Activated CD8-positive, alpha-beta T cell treated with anti-CD3 and anti-CD28 coated beads for 36 hours (primary cell): ENCODE data around the gene DNAAF1. TPM values are rescaled to one million over a fixed set of nuclear protein-coding genes. Genes with fewer than 3 reads are reported as not detected.

Experiments used
- ATAC-seq: fragments of 200-7000 bp; cut with Tn5 transposase; one replicate; pipeline ENCODE4 v1.10.0; 2021; ENCODE audit warnings: mild to moderate bottlenecking, moderate library complexity
- CTCF ChIA-PET: fragments of 350-600 bp; sonication (Branson Sonifier 250); formaldehyde crosslinking; loops from one replicate; lab custom pipeline; 2021; ENCODE audit warnings: antibody characterized with exemption; lab: Charles Lee
- POLR2A ChIA-PET: fragments of 350-600 bp; sonication (Branson Sonifier 250); formaldehyde crosslinking; loops from one replicate; lab custom pipeline; 2021; ENCODE audit warnings: antibody characterized with exemption; lab: Charles Lee
- DNase-seq: peaks from one replicate; pipeline ENCODE4 v3.0.0-alpha.2; 2020
- H3K27ac Mint-ChIP-seq: one replicate; pipeline ENCODE4 v1.8.0; 2021; ENCODE audit warnings: mild to moderate bottlenecking, mixed read lengths
- H3K27me3 Mint-ChIP-seq: one replicate; pipeline ENCODE4 v1.8.0; 2021; ENCODE audit warnings: mixed read lengths
- H3K36me3 Mint-ChIP-seq: one replicate; pipeline ENCODE4 v1.8.0; 2021; ENCODE audit warnings: low read depth, mixed read lengths
- H3K4me1 Mint-ChIP-seq: one replicate; pipeline ENCODE4 v1.8.0; 2021; ENCODE audit warnings: low read depth, mixed read lengths
- H3K4me3 Mint-ChIP-seq: one replicate; pipeline ENCODE4 v1.8.0; 2021; ENCODE audit warnings: mild to moderate bottlenecking, moderate library complexity, mixed read lengths
- H3K9me3 Mint-ChIP-seq: one replicate; pipeline ENCODE4 v1.8.0; 2021; ENCODE audit warnings: mixed read lengths
- intact Hi-C: fragments of 100-400 bp; cut with micrococcal nuclease; formaldehyde crosslinking; loops from one replicate; pipeline ENCODE4 v1.10.0; 2022
- total RNA-seq, 2 experiments: library from RNA; stranded (reverse); gene quantifications; one replicate each; pipeline ENCODE4 v1.2.3, GENCODE V29; 2021
- TF ChIP-seq, protein P1 (sequence below): fragments of 200-600 bp; IDR thresholded peaks from one replicate; pipeline ENCODE4 v1.8.0; 2022; ENCODE audit warnings: antibody characterized with exemption, mild to moderate bottlenecking

Gene DNAAF1
- total RNA-seq, 2 experiments from 2014 or later, result not detected

DNA sequence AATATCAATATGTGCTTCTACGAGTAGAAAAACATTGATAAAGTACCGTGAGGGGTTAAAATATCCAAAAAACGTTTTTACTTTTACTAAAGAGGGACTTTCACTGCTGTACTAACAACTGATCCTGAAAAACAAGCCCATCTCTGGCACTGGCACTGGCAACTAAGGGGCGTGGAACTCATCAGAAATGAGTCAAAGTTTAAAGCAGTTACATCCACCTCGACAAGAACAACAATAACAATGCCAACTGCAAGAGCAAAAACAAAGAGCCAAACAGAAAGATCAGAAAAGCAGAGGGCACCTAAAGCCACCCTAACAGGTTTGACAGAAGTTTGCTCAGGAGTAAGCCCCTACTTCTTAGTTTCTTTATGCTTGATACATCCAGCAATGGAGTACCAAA lies 41.4 kb upstream of the DNAAF1 start:
- peak overlapping the region; percentile 36 for H3K27ac Mint-ChIP-seq
- H3K4me1 Mint-ChIP-seq, result peaks cover 55% of the 10 kb centered on the region
- no peak overlapping the region for H3K4me3 Mint-ChIP-seq
- ChIA-PET CTCF (interaction anchor here (0.6 to 2.8 kb wide), 4 partner anchors 13 to 71 kb away, joined by 3 to 16 read pairs (median 4); partner anchors contain the start of gene MBTPS1), POLR2A (interaction anchor here (1.6 to 4.0 kb wide), 2 partner anchors 12 to 15 kb away, joined by 3 to 25 read pairs; partner anchors contain the start of gene MBTPS1)
- intact Hi-C loops, result no loop called here
- no peaks in the 10 kb centered on the region for H3K9me3 Mint-ChIP-seq
- DNase-seq (no peak), ATAC-seq (no peak)
- H3K27me3 Mint-ChIP-seq, result no peaks in the 10 kb centered on the region
- TF ChIP-seq, protein P1, sequence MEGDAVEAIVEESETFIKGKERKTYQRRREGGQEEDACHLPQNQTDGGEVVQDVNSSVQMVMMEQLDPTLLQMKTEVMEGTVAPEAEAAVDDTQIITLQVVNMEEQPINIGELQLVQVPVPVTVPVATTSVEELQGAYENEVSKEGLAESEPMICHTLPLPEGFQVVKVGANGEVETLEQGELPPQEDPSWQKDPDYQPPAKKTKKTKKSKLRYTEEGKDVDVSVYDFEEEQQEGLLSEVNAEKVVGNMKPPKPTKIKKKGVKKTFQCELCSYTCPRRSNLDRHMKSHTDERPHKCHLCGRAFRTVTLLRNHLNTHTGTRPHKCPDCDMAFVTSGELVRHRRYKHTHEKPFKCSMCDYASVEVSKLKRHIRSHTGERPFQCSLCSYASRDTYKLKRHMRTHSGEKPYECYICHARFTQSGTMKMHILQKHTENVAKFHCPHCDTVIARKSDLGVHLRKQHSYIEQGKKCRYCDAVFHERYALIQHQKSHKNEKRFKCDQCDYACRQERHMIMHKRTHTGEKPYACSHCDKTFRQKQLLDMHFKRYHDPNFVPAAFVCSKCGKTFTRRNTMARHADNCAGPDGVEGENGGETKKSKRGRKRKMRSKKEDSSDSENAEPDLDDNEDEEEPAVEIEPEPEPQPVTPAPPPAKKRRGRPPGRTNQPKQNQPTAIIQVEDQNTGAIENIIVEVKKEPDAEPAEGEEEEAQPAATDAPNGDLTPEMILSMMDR, result no peak
- peaks cover 12% of the 10 kb centered on the region for H3K36me3 Mint-ChIP-seq

DNA sequence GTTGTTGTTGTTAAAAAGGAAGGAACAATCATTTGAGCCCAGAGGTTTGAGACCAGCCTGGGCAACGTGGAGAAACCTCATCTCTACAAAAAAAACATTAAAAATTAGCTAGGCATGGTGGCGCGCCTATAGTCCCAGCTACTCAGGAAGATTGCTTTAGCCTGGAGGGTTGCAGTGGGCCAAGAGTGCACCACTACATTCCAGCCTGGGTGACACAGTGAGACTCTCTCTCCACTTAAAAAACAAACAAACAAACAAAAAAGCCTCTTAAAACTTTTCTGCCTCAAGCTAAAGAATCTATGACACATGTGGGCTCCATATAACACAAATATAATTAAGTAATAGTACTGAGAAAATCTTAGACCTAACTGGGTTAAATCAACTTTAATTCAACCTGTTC lies 40.9 kb upstream of the DNAAF1 start:
- TF ChIP-seq, protein P1, result no peak
- no peak overlapping the region for H3K4me3 Mint-ChIP-seq
- POLR2A ChIA-PET, result interaction anchor here (1.6 kb wide), 1 partner anchor 14 kb away, joined by 3 read pairs; no protein-coding TSS in a partner anchor
- H3K4me1 Mint-ChIP-seq, result peaks cover 58% of the 10 kb centered on the region
- ATAC-seq (no peak), DNase-seq (no peak)
- H3K27me3 Mint-ChIP-seq, result no peaks in the 10 kb centered on the region
- no peak overlapping the region for H3K27ac Mint-ChIP-seq
- intact Hi-C loops, result no loop called here
- CTCF ChIA-PET, result interaction anchor here (0.6 to 2.8 kb wide), 4 partner anchors 12 to 71 kb away, joined by 3 to 16 read pairs (median 4); partner anchors contain the start of gene MBTPS1
- H3K9me3 Mint-ChIP-seq, result no peaks in the 10 kb centered on the region
- H3K36me3 Mint-ChIP-seq, result peaks cover 8% of the 10 kb centered on the region

DNA sequence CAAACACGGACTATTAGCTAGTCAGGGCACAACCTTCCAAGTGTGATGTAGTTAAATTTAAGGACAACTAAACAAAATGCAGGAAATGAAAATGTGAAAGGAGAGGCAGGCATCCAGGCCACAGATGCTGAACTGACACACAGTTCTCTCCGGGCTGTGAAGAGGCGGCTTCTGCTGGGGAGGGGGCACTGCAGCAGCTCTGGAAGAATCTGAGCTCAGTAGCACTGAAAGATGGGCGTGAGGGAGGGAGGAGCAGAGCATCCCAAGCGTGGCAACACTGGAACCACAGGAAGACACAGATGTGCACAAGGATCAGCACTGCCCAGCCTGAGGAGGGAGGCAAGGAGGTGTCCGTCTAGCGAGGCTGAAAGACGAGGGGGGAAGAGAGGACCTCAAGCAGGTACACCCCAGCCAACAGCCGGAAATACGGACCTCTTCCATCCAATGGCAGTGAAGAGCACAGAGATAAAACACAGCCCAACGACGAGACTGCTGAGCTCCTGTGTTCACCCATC lies 39.8 kb upstream of the DNAAF1 start:
- H3K36me3 Mint-ChIP-seq, result peaks cover 5% of the 10 kb centered on the region
- intact Hi-C loops, result no loop called here
- H3K9me3 Mint-ChIP-seq, result no peaks in the 10 kb centered on the region
- DNase-seq (no peak), ATAC-seq (no peak)
- ChIA-PET POLR2A (interaction anchor here (1.1 to 3.2 kb wide), 2 partner anchors 11 to 18 kb away, joined by 3 to 18 read pairs; partner anchors contain the start of gene MBTPS1), CTCF (interaction anchor here (0.7 to 2.8 kb wide), 4 partner anchors 11 to 82 kb away, joined by 3 to 16 read pairs (median 4); partner anchors contain the start of genes MBTPS1 and TAF1C)
- H3K4me3 Mint-ChIP-seq, result no peak overlapping the region
- TF ChIP-seq, protein P1, result no peak
- no peak overlapping the region for H3K27ac Mint-ChIP-seq
- no peaks in the 10 kb centered on the region for H3K27me3 Mint-ChIP-seq
- H3K4me1 Mint-ChIP-seq, result peaks cover 58% of the 10 kb centered on the region

DNA sequence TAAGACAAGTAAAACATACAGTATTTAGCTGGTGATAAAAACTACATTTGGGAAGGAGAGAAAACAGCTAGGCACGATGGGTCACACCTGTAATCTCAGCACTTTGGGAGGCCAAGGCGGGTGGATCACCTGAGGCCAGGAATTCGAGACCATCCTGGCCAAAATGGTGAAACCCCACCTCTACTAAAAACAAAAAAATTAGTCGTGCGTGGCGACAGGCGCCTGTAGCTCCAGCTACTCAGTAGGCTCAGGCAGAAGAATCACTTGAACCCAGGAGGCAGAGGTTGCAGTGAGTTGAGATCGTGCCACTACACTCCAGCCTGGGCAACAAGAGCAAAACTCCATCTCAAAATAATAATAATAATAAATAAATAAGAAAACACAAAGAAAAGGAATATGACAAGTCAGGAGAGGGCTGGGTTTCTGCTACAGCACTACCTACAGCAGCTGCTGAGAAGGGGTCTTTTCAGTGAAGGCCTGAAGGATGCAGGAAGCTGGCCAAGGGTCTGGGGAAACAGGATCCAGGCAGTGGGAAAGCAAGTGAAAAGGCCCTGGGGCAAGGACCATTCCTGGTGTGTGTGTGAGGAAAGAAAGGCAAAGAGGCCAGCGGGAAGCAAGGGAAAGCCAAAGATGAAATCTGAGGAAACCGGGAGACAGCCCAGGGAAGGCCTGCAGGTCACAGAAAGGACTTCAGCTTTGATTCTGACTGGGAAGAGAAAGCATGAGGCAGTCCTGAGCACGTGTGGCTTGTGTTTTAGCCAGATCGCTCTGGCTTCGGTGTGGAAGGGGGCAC lies 39.0 kb upstream of the DNAAF1 start:
- no peak overlapping the region for H3K27ac Mint-ChIP-seq
- ATAC-seq (no peak), DNase-seq (no peak)
- no peak overlapping the region for H3K4me3 Mint-ChIP-seq
- ChIA-PET POLR2A (interaction anchor here (0.6 to 3.2 kb wide), 3 partner anchors 11 to 179 kb away, joined by 3 to 18 read pairs (median 3); partner anchors contain the start of gene MBTPS1), CTCF (interaction anchor here (0.8 to 1.3 kb wide), 2 partner anchors 21 to 69 kb away, joined by 3 to 5 read pairs (median 4); no protein-coding TSS in a partner anchor)
- peaks cover 3% of the 10 kb centered on the region for H3K36me3 Mint-ChIP-seq
- TF ChIP-seq, protein P1, result no peak
- intact Hi-C loops, result no loop called here
- H3K27me3 Mint-ChIP-seq, result no peaks in the 10 kb centered on the region
- H3K4me1 Mint-ChIP-seq, result peaks cover 66% of the 10 kb centered on the region
- H3K9me3 Mint-ChIP-seq, result no peaks in the 10 kb centered on the region
